Renal pelvis (tissue), 4 donors: ENCODE measurements around the gene ART1. TPM values are rescaled to one million over a fixed set of nuclear protein-coding genes. Genes with fewer than 3 reads are reported as not detected.
"Not testable (repeated sequence)": the region's sequence is repeated elsewhere in the genome, so short reads cannot be mapped to it uniquely, and the experiment has no call there.

ENCODE experiments used
- DNase-seq: peaks from one replicate; pipeline ENCODE4 v3.0.0-alpha.2; 2013
- polyA plus RNA-seq, 3 donors: library from polyadenylated mRNA; unstranded; fragments of 120-200 nt; gene quantifications; one replicate each; pipeline ENCODE4 v1.2.1, GENCODE V29; 2013; ENCODE audit not compliant: insufficient read length in 3 of 3

ART1 gene
- polyA plus RNA-seq, 3 donors: not detected

DNA sequence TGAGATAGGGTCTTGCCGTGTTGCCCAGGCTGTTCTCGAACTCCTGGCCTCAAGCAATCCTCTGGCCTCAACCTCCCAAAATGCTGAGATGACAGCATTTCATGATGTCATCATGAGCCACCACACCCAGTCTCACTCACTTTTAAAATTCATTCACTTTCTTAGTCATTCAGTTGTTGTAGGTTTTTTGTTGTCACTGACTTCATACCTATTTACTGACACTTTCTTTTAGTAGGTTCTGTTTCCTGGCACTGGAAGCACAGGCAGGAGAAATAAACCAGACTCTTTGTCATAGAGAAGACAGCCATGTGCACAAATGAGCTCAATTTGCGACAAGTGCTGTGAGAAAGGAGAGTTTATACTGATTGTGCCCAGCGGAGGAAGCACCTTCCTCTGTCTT, 13.6 kb upstream of the ART1 start:
- no peak for DNase-seq

DNA sequence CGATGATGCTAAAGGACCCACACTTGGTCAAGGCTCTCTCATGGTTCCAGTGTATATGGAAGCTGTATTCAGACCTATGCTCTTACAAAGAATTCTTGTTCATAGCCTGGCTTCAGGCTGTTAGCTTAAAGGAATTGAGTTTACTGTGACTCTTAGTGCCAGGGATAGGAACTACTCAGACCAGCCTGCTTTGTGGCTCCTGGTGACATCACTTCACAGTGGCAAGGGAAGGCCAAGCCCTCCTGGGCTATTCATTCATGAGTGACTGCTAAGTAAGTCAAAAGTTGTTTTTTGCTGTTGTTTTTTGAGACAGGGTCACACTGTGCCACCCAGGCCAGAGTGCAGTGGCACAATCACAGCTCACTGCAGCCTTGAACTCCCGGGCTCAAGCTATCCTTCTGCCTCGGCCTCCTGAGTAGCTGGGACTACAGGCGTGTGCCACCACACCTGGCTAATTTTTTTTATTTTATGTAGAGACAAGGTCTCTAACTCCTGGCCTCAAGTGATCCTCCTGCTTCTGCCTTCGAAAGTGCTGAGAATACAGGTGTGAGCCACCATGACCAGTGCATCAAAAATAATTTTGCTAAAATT, 12.8 kb upstream of the ART1 start:
- DNase-seq: no peak

DNA sequence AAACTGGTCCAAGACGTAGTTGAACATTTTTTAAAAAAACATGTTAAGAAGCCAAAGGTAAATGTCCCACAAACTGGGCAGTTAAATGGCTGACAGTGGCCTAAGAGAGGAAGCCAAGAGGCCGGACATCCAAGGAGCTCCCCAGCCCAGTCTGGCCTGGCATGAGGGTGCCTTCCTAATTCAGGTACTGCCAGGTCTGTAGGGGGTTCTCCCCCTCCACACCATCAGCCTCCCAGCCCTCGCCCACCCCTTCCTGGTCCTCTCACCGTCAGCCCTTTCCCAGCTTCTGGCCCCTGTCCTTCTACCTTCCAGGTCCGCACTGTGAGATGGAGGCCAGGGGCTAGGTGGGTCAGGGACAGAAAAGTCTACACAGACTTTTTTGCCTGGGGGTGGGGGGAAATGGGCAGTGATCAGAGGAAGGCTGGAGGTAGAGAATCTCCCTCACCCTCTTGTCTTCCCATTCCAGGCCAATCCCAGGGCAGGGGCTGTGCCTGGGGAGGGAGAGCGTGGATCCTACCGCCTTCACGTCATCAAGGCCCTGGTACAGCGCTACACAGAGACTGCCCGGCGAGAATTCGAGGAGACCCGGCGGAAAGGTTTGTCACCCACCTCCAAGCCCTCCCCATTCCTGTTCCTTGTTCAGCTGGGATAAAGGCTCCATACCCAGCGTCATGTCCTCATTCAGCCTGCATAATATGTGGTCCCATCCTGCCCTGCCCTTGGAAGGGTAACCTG, 9.1 kb upstream of the ART1 start:
- no peak for DNase-seq

- no peak for DNase-seq
Measured at GRCh38 chr11:3637201-3637600, 7.7 kb upstream of the ART1 start.

DNA sequence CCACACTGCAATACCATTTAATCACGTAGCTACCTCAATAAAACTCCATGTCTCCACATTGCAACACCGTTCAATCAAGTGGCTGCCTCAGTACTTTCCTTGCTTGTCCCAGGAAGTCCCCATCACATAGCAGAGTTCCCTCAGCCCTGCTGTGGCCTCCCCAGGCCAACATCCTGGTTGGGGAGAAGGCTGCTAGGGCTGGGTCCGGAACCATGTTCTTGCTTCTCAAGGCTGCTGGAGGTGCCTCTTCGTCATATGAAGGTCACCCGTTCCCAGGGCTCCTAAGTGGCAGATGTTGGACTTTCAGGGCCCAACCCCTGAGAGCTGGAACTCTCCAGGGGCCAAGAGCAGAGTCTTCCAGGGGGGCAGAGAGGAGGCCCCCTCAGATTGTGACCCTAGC, 6.4 kb upstream of the ART1 start:
- no peak for DNase-seq

- DNase-seq: no peak
Measured at GRCh38 chr11:3639841-3640240, 5.1 kb upstream of the ART1 start.

DNA sequence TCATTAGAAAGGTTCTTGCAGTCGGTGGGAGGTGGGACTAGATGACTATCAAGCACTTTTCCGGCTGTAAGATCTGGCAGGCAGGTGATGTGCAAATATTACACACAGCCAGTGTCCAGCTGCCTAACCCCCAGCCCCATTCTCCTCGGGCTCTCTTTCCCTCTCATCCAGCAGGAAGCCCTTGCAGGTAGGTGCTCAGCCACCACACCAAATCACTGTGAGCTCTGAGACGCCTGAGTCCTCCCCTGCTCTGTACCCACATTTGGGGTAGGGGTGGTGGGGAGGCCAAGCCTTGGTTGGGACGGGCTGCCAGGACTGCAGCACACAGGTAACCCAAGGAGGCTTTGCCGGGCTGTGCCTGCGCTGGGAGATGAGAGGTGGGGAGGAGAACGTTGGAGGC, 3.7 kb upstream of the ART1 start:
- no peak for DNase-seq

DNA sequence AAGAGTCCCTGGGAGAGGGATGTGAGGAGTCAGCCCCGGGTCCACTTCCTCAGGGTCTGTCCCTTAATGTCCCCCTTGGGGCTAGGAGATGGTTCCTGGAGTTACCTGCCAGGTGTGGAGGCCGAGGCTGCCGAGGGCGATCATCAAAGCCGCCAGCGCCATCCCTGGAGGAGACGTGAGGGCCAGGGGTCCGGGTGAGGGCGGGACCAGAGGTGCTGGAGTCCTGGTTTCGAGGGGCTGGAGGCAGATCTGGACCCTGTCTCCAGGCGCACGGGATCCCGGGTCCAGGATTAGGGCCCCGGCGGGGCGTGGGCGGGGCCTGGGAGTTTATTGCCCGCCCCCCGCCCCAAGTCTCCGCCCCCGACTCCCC, 3.2 kb upstream of the ART1 start, which contains the start of gene ART5:
Gene ART5, minus strand, starts transcription at position 292 of the 370 bp plus-strand sequence. Its CDS starts 130 bp downstream, at position 162.
- DNase-seq: no peak

GRCh38 chr11:3642071-3642951, 2.6 kb upstream of the ART1 start:
- DNase-seq: peak; percentile 91

DNA sequence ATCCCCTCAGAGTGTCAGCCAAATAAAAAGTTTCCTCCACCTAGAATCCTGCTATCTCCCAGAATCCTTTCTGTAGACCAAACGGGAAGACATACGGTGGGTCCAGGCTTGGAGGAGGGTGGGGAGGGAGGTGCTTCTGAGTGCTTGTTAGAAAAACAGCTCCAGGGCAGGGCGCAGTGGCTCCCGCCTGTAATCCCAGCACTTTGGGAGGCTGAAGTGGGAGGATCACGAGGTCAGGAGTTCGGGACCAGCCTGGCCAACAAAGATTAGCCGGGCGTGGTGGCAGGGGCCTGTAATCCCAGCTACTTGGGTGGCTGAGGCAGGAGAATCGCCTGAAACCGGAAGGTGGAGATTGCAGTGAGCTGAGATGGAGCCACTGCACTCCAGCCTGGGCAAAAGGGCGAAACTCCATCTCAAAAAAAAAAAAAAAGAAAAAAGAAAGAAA, 1.8 kb upstream of the ART1 start:
- not testable (repeated sequence) for DNase-seq

DNA sequence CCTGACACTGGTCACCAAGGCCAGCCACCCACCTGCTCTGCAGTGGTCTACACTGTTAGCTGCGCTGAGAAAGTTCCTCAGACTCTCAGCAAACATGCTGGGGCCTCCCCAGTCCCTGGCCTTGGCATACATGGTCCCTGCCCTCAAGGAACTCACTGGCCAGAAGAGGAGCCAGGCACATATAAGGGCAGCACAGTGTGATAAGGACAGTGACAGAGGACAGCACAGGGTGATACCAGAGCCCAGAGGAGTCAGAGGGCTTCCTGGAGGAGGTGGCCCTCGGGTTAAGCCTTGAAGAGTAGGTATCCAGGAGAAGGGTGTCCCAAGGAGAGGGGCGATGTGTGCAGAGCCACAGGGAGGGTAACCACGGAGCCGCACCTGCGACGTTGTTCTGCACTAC, 624 bp downstream of the ART1 start:
- no peak for DNase-seq

GRCh38 chr11:3648843-3649242, 3.9 kb downstream of the ART1 start:
- not testable (repeated sequence) for DNase-seq

- not testable (repeated sequence) for DNase-seq
Measured at GRCh38 chr11:3649374-3649773, 4.4 kb downstream of the ART1 start.

DNA sequence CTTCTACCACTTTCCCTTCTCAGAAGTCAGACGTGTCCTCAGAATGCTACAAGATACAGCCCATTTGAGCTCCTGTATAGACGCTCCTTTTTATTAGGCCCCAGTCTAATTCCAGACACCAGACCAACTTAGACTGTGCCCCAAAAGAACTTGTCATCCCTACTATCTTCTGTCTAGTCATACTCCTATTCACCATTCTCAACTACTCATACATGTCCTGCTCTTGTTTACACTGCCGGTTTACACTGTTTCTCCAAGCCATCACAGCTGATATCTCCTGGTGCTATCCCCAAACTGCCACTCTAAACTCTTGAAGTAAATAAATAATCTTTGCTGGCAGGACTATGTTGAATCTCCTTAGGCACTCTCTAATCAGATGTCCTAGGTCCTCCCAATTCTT, 7.6 kb downstream of the ART1 start:
- DNase-seq: not testable (repeated sequence)

DNA sequence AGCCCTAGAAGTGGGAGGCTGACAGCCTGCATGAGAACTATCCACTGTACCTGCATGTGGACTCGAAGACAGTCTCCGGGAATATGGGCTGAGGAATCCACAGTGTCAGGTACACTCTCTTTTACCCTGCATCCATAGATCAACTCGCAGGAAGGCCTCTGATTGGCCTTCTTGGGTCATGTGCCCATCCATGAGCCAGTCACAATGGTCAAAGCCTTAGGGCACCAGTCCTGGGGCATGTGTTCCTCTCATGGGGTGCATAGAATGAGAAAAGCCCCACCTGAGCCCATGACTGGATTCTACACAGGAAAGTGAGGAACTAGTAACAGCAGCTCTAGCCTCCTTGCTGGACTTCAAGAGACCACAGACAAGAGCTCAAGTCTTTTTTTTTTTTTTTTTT, 10.6 kb downstream of the ART1 start:
- no peak for DNase-seq

- DNase-seq: not testable (repeated sequence)
Measured at GRCh38 chr11:3657331-3657730, 12.4 kb downstream of the ART1 start.

DNA sequence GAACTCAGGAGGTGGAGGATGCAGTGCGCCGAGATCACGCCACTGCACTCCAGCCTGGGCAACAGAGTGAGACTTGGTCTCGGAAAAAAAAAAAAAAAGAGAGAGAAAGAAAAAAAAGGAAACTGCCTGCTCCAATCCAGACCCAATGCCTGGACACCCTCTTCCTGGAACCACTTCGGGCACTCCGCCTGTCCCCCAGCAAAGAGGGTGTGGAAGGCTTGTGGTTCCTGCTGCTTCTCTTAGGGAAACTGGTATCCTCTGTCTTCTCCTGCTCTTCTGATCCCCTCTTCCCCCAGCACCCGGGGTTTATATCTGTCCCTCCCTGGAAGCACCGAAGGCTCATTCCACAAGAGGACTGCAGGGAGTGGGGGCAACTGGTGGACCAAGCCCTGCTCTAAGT, 13.3 kb downstream of the ART1 start:
- no peak for DNase-seq

DNA sequence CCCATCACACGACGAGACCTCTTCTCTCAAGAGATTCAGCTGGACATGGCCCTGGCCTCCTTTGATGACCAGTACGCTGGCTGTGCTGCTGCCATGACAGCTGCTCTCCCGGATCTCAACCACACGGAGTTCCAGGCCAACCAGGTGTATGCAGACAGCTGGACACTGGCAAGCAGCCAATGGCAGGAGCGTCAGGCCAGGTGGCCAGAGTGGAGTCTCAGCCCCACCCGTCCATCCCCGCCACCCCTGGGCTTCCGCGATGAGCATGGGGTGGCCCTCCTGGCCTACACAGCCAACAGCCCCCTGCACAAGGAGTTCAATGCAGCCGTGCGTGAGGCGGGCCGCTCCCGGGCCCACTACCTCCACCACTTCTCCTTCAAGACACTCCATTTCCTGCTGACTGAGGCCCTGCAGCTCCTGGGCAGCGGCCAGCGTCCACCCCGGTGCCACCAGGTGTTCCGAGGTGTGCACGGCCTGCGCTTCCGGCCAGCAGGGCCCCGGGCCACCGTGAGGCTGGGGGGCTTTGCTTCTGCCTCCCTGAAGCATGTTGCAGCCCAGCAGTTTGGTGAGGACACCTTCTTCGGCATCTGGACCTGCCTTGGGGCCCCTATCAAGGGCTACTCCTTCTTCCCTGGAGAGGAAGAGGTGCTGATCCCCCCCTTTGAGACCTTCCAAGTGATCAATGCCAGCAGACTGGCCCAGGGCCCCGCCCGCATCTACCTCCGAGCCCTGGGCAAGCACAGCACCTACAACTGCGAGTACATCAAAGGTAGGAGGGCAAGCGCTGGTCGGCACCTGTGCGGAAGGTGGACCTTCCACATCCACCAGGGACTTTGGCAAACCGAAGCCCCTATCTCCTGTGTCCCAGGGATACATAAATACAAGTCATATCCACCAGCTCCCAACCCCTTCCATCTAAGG, 14.9 kb downstream of the ART1 start:
- DNase-seq: no peak

GRCh38 chr11:3660960-3661359, 16.0 kb downstream of the ART1 start:
- DNase-seq: no peak

DNA sequence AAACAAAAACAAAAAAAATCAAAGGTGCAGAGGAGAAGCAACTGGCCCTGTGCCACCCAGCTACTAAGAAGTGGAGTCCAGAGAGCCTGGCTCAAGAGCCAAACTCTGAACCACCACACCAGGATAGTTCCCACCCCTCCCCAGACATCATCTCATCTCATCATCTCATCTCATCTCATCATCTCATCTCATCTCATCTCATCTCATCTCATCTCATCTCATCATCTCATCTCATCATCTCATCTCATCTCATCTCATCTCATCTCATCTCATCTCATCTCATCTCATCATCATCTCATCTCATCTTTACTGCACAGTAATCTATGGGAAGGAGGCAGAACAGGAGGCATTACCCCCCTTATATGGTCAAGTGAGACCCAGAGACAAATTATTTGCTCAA, 17.9 kb downstream of the ART1 start:
- DNase-seq: no peak

GRCh38 chr11:3664032-3664630, 19.2 kb downstream of the ART1 start:
- no peak for DNase-seq
